Activated CD4-positive, alpha-beta T cell treated with anti-CD3 and anti-CD28 coated beads for 4 hours (primary cell): ENCODE measurements around the gene SLC13A5.
"Not testable (repeated sequence)": the region's sequence is repeated elsewhere in the genome, so short reads cannot be mapped to it uniquely, and the experiment has no call there.

Experiments
- DNase-seq, 2 donors: peaks; one replicate each; pipeline ENCODE4 v3.0.0-alpha.2; 2020

The SLC13A5 gene

GRCh38 chr17:6658411-6658810 lies 54.8 kb downstream of the SLC13A5 start:
- not testable (repeated sequence) for DNase-seq

- no peak for DNase-seq
These were observed 55.4 kb downstream of the SLC13A5 start for GRCh38 chr17:6657633-6658287.

- peak; percentile 59 to 63 for DNase-seq
These were observed 56.2 kb downstream of the SLC13A5 start for GRCh38 chr17:6656797-6657632.

- DNase-seq: not testable (repeated sequence)
These were observed 57.3 kb downstream of the SLC13A5 start for GRCh38 chr17:6655732-6656361.

- no peak for DNase-seq
These were observed 58.1 kb downstream of the SLC13A5 start for GRCh38 chr17:6654841-6655731.

GRCh38 chr17:6651919-6652452 lies 61.2 kb downstream of the SLC13A5 start:
- DNase-seq: peak in 1 of 2 donors; percentile 35

- DNase-seq: peak; percentile 90 to 91
These were observed 61.7 kb downstream of the SLC13A5 start, which contains the start of the genes C17orf100 and MED31 for GRCh38 chr17:6651354-6651918. Gene C17orf100, plus strand, starts transcription at chr17:6651762. Its CDS starts 152 bp downstream, at chr17:6651914. Gene MED31, minus strand, starts transcription at chr17:6651605. Its CDS starts 77 bp downstream, at chr17:6651528.

- DNase-seq: no peak
These were observed 65.0 kb downstream of the SLC13A5 start for GRCh38 chr17:6648181-6648580.

GRCh38 chr17:6643451-6644125 lies 69.6 kb downstream of the SLC13A5 start:
- DNase-seq: no peak

GRCh38 chr17:6642592-6642991 lies 70.6 kb downstream of the SLC13A5 start:
- no peak for DNase-seq

GRCh38 chr17:6641247-6641863 lies 71.8 kb downstream of the SLC13A5 start:
- DNase-seq: no peak

- DNase-seq: peak; percentile 86 to 87
These were observed 72.5 kb downstream of the SLC13A5 start, which contains the start of the genes KIAA0753 and TXNDC17 for GRCh38 chr17:6640536-6641246. Gene KIAA0753, minus strand, starts transcription at chr17:6640711. Its CDS starts 5,608 bp downstream, at chr17:6635103. Gene TXNDC17, plus strand, starts transcription at chr17:6641060. Its CDS starts 23 bp downstream, at chr17:6641083.

- DNase-seq: peak in 1 of 2 donors; percentile 37
These were observed 73.3 kb downstream of the SLC13A5 start for GRCh38 chr17:6639586-6640535.

GRCh38 chr17:6639014-6639585 lies 74.1 kb downstream of the SLC13A5 start:
- DNase-seq: no peak

GRCh38 chr17:6638046-6638908 lies 74.9 kb downstream of the SLC13A5 start:
- no peak for DNase-seq

- no peak for DNase-seq
These were observed 75.7 kb downstream of the SLC13A5 start for GRCh38 chr17:6637458-6637840.
